MV-4-11 (cell line): ENCODE data around the gene SAA1.
A peak's percentile ranks its signal among the peaks of the same experiment; 100 is the strongest.
"Not testable (repeated sequence)": the region's sequence is repeated elsewhere in the genome, so short reads cannot be mapped to it uniquely, and the experiment has no call there.

Source experiments
- DNase-seq: peaks from one replicate; lab custom pipeline; 2025; lab: John Stamatoyannopoulos, UW

The SAA1 gene

GRCh38 chr11:18265949-18266348 is at the start of gene SAA1:
SAA1 (plus strand) TSS chr11:18266264; CDS start chr11:18266888, 624 bp downstream.
- DNase-seq: no peak

- DNase-seq: no peak
Observed at GRCh38 chr11:18221274-18221876, 44.7 kb upstream of the SAA1 start.

GRCh38 chr11:18222814-18223421 is 43.1 kb upstream of the SAA1 start:
- DNase-seq: peak; percentile 15

GRCh38 chr11:18223591-18224387 is 42.3 kb upstream of the SAA1 start:
- no peak for DNase-seq

- DNase-seq: no peak
Observed at GRCh38 chr11:18225913-18226312, 40.2 kb upstream of the SAA1 start.

DNA sequence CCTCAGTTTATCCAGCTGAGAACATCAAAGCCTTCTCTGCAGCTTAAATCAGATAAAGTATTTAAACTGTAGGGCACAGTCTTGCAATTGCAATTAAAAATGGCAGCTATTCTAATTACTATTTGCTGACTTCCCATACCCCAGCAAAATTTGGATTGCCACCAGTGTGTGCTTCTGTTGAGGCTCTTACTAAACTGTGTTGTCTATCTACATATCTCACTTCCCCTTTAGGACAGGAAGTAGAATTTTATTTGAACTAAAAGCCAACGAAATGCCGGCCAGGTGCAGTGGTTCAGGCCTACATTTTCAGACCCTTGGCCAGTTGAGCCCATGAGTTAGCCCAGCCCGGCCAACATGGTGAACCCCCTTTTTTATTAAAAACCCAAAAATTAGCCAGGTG is 36.6 kb upstream of the SAA1 start:
- DNase-seq: peak; percentile 85

DNA sequence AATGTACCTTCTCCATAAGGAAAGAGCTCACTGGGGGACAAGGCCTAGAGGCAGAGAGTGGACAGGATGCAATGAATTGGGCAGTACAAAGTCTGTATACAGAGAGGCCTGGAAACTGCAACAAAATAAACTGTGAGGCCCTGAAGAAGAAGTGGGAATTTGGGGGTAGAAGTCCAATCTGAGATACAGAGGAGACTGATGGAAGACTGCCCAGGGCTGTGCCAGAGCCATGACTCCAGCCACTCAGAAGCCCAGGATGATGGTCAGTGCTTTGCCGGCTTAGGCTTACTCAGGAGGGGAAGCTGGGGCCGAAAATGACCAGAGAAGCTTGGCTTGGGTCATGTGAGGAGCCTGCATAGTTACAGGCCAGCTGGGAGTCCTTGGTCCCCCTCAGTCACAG is 35.2 kb upstream of the SAA1 start:
- DNase-seq: no peak

DNA sequence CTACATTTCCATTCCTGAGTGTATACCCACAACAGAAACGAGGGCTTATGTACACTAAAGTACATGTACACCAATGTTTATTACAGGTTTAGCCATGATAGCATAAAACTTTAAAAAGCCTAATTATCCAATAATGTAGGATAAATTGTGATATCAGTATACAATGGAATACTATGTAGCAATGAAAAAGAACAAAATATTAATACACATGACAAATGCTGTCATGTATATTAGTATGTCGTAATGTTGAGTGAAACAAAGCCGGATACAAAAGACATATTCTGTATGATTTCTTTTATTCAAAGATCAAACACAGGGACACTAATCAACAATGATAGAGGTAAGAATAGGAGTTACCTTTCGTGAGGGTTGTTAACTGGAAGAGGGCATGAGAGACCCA is 32.2 kb upstream of the SAA1 start:
- no peak for DNase-seq

DNA sequence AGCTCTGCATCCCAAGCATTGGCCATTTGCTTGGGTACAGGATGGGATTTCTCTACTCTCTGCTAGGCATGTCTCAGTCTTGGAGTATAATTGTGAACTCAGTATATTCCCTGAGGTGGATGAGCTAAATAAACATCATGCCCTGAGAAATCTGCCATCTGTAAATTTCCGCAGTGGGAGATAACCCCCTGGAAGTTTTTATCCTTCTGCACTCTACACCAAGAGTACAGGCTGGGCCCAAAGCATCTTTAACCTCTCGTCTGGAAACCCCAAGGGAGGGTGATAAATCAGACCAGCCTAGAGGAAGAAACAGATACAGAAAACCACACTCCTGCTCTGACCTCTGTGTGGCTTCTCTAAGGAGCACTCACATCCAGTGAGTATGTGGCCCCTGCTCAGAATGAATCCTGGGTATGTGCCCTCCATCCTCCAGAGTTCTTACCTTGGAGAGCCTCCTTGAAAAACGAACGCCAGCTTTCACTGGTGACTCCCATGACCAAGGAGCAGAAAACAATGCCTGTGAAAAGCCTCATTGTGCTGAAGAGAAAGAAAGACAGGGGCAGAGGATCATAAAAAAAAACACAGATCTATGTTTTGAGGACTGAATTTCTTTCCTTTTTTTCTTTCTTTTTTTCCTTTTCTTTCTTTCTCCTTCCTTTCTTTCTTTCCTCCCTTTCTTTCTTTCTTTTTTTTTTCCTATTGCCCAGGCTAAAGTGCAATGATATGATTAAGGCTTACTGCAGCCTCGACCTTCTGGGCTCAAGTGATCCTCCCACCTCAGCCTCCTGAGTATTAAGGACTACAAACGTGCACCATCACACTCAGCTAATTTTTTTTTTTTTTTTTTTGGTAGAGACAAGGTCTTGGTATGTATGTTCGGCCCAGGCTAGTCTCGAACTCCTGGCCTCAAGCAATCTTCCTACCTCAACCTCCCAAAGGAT is 30.4 kb upstream of the SAA1 start:
- no peak for DNase-seq

GRCh38 chr11:18236664-18237356 is 29.3 kb upstream of the SAA1 start, which contains the start of gene SAA4:
SAA4 (minus strand) TSS chr11:18236802; CDS start chr11:18235926, 876 bp downstream.
- no peak for DNase-seq

GRCh38 chr11:18239655-18240054 is 26.4 kb upstream of the SAA1 start:
- DNase-seq: no peak

DNA sequence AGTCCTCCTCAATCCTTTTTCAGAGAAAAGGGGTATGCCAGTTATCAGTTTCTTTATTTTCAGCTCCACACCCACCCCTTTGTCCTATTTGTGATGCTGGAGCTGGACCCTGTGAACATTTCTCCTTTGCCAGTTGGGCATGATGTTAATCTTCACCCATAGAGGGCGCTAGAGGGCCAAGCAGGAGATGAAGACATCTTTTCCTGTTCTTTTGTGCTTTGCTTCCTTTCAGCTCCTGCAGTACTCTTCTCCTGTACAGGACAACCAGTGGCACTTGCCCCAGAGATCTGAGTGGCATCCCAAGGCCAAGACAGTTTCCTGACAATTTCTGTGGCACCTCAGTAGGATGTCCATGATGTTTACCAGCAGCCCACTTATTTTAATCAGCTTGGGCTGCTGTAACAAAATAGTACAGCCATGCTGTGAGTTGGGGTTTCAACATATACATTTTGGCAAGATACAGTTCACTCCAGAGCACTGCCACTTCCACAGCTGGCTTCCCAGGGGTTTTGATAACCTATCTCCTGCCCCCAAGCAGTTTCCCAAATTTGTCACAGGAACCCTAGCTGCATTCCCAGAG is 22.2 kb upstream of the SAA1 start:
- peak; percentile 69 for DNase-seq

DNA sequence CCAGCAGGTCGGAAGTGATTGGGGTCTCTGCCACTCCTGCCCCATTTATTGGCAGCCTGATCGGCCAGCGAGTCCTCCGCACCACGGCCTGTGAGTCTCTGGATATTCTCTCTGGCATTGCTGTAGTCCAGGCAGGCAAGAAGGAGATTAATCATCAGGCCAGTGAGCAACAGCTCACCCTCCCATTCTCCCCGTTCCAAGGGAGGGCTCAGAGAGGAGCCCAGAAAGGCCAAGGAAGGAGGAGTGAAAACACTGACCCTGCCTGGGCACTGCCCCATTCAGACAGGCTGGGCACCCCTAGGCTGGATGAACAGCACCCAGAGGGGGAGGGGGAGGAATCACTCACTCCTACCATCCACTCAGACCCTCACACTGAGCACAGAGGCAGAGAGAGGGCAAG is 20.7 kb upstream of the SAA1 start:
- DNase-seq: no peak

GRCh38 chr11:18246379-18247190 is 19.5 kb upstream of the SAA1 start:
- peak; percentile 70 for DNase-seq

DNA sequence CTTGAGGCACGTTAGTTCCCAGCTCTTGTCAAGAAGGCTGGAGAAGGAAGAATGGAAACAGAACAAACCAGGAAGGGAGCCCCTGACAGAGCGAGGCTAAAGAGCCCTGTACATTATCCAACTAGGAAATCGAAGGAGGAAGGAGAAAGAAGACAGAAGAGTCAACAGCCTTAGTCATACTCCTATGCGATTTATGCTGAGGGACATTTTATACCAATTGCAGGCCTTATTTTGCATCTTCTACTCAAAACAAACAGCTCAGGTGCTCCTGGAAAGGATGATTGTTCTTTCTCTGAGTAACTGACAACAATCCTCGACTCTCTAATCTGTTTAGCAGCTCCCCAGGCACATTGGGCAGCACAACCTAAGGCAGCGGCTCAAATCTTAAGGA is 18.9 kb upstream of the SAA1 start:
- DNase-seq: not testable (repeated sequence)

DNA sequence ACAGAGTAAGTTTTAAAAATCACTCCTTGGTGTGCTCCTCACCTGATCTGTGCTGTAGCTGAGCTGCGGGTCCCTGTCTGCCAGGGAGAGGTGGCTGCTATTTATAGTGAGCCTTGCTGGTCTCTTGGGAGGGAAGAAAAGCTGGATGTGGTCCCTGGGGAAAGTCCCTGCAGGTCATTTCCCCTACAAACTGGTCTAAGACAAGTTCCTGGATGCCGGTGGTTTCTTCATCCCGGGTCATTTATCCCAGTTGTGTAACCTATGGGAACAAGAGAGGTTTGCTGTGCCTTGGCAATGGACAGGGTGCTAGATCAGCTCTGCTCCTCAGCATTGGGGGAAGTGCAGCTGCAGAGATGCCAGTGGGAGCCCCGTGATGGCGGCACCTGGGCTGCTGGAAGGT is 17.5 kb upstream of the SAA1 start, which contains the start of gene SAA2:
SAA2 (minus strand) TSS at position 108 of the 400 bp plus-strand sequence. CDS start 657 bp downstream, outside the sequence.
- DNase-seq: no peak

DNA sequence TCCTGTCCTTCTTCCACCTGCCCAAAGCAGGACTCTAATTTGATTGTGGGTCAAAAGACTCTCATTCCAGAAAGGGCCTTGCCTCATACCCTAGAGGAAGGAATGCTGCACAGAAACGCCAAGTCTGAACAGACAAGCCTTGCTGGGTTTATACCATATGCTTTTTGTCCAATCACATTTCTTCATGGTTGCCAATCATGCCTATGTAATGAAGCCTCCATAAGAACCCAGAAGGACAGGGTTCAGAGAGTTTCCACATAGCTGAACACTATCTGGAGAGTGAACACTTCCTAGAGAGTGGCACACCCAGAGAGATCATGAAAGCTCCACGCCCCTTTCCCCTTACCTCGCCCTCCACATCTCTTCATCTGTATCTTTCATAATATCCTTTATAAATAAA is 12.8 kb upstream of the SAA1 start:
- DNase-seq: no peak

DNA sequence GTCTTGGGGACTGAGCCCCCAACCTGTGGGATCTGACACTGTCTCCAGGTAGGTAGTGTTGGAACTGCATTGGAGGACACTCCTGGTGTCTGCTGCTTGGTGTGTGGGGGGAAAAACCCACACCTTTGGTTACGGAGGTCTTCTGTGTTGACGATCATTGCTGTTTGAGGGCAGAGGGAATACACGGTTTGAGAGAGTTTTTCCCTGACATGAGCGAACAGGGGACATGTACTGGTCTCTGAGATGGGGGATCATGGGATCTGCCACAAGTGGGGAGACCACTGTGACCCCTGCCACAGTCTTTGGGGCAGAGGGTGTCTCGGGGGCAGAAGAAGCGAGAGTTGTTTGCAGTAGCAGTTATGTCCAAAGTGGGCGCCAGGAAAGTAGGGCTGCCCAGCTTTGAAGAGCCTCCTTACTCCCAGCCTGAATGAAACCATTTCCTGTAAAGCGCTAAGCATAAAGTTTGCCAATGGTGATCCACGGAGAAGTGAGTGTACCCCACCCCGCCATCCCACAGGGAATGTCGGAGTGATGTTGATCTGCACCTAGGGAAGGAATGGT is 12.2 kb upstream of the SAA1 start:
- no peak for DNase-seq

DNA sequence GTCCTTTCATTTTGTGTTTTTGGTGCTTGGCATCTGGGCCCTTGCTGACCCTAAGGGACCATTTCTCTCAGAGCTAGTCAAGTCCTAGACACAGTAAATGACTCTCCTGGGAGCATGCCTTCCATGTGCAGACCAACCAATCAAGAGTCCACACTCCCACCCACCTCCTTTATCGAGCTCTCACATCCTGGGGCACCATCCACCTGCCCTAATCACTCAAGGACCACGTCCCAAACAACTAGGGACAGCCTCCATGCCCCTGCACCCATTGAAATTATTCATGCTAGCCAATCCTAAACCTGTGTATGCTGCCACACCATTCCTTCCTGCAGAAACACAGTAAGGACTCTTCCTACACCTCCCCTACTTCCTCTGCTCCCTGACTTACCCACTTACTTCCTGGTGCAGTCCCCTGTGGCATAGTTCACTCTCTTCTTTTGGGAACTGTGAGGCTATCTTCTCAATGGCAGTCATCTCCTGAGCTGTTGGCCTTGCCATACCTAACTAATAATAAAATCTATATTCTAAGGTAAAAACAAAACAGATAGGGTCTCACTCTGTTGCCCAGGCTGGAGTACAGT is 11.2 kb upstream of the SAA1 start:
- no peak for DNase-seq
